SK-N-SH (cell line): ENCODE measurements around the gene SSUH2. TPM values are rescaled to one million over a fixed set of nuclear protein-coding genes. Genes with fewer than 3 reads are reported as not detected.

Experiments used
- CTCF ChIA-PET: fragments of 300-600, 350-600 bp; formaldehyde crosslinking; extraction: SDS; loops from one replicate; lab custom pipeline; 2021; lab: Yijun Ruan, JAX
- POLR2A ChIA-PET: fragments of 350-600 bp; sonication (Branson Sonifier 250); formaldehyde crosslinking; extraction: SDS; loops from one replicate; lab custom pipeline; 2020; ENCODE audit warnings: antibody characterized with exemption, inconsistent platforms; lab: Yijun Ruan, JAX
- DNase-seq: peaks from one replicate; pipeline ENCODE4 v3.0.0; 2012
- H2AFZ ChIP-seq: fragments of 200-600 bp; sonication (generic); 2 replicates; pipeline ENCODE4 v1.8.1; 2016; ENCODE audit warnings: antibody characterized with exemption, mild to moderate bottlenecking, low read depth
- H3F3A ChIP-seq: fragments of 200-600 bp; sonication (generic); replicated peaks from 2 replicates; pipeline ENCODE3; 2016; ENCODE audit warnings: antibody characterized with exemption, mild to moderate bottlenecking; ENCODE audit not compliant: insufficient read depth
- H3K27ac ChIP-seq, 2 experiments: fragments of 200-500 bp in 1 of 2; fragments of 200-600 bp in 1 of 2; sonication (Bioruptor generic) in 1 of 2; sonication (generic), shearing (Covaris generic) in 1 of 2; 2 replicates each; pipeline versions ENCODE4 v1.5.1 to v1.6.1; 2014 to 2016; ENCODE audit warnings: low read depth in 2 of 2, inconsistent platforms in 1 of 2, low read length in 1 of 2, mild to moderate bottlenecking in 1 of 2, mixed read lengths in 1 of 2
- H3K27me3 ChIP-seq: fragments of 200-600 bp; sonication (generic), shearing (Covaris generic); 2 replicates; pipeline ENCODE4 v1.6.1; 2016; ENCODE audit warnings: mixed run types; ENCODE audit not compliant: insufficient read depth
- H3K36me3 ChIP-seq, 2 experiments: fragments of 200-500 bp in 1 of 2; fragments of 200-600 bp in 1 of 2; sonication (Bioruptor generic) in 1 of 2; sonication (generic) in 1 of 2; replicated peaks in 1 of 2; 2 replicates each; pipeline versions ENCODE3 to v1.5.1; 2014 to 2016; ENCODE audit warnings: low read length in 1 of 2, mild to moderate bottlenecking in 1 of 2; ENCODE audit not compliant: insufficient read depth in 2 of 2, control insufficient read depth in 1 of 2
- H3K4me1 ChIP-seq, 2 experiments: fragments of 200-500 bp in 1 of 2; fragments of 200-600 bp in 1 of 2; sonication (Bioruptor generic) in 1 of 2; sonication (generic), shearing (Covaris generic) in 1 of 2; 2 replicates each; pipeline versions ENCODE4 v1.5.1 to v1.6.1; 2014 to 2016; ENCODE audit warnings: low read depth in 1 of 2, low read length in 1 of 2, mixed run types in 1 of 2; ENCODE audit not compliant: insufficient read depth in 2 of 2, control insufficient read depth in 1 of 2
- H3K4me2 ChIP-seq: fragments of 200-600 bp; sonication (generic), shearing (Covaris generic); 2 replicates; pipeline ENCODE4 v1.6.1; 2017; ENCODE audit warnings: mixed run types
- H3K4me3 ChIP-seq, 2 experiments: fragments of 200-500 bp in 1 of 2; fragments of 200-600 bp in 1 of 2; sonication (Bioruptor generic) in 1 of 2; sonication (generic), shearing (Covaris generic) in 1 of 2; 2 replicates each; pipeline versions ENCODE4 v1.5.1 to v1.8.1; 2014 to 2016; ENCODE audit warnings: low read depth in 2 of 2, inconsistent platforms in 1 of 2, low read length in 1 of 2, mild to moderate bottlenecking in 1 of 2, mixed read lengths in 1 of 2, moderate library complexity in 1 of 2
- H3K79me2 ChIP-seq: fragments of 200-600 bp; sonication (generic); 2 replicates; pipeline ENCODE4 v1.8.1; 2017; ENCODE audit warnings: mild to moderate bottlenecking; ENCODE audit not compliant: insufficient read depth
- H3K9ac ChIP-seq: fragments of 200-600 bp; sonication (generic); 2 replicates; pipeline ENCODE4 v1.6.1; 2017; ENCODE audit warnings: mixed run types
- H3K9me2 ChIP-seq: fragments of 200-600 bp; sonication (generic); 2 replicates; pipeline ENCODE4 v1.6.1; 2017; ENCODE audit warnings: mixed run types
- H3K9me3 ChIP-seq: fragments of 200-600 bp; sonication (generic); 2 replicates; pipeline ENCODE4 v1.6.1; 2017; ENCODE audit warnings: mixed run types, mild to moderate bottlenecking, moderate library complexity
- H4K20me1 ChIP-seq: fragments of 200-600 bp; sonication (generic); 2 replicates; pipeline ENCODE4 v1.6.1; 2017; ENCODE audit warnings: mild to moderate bottlenecking, mixed run types; ENCODE audit not compliant: insufficient read depth
- ELF1 ChIP-seq: IDR thresholded peaks from 2 replicates; pipeline ENCODE4 v1.4.0; 2012
- EZH2phosphoT487 ChIP-seq: fragments of 200-600 bp; sonication (generic); IDR thresholded peaks from 2 replicates; pipeline ENCODE4 v1.6.1; 2017; ENCODE audit warnings: low read depth, mixed run types, mild to moderate bottlenecking, antibody characterized with exemption, moderate library complexity, borderline replicate concordance
- GABPA ChIP-seq: IDR thresholded peaks from 2 replicates; pipeline ENCODE4 v1.4.0; 2012; ENCODE audit warnings: low read depth, mild to moderate bottlenecking
- GATA2 ChIP-seq: sonication (generic); formaldehyde crosslinking; IDR thresholded peaks from 2 replicates; pipeline ENCODE4 v1.5.0; 2020; ENCODE audit warnings: mild to moderate bottlenecking, missing genetic modification reagents
- IRF3 ChIP-seq: fragments of 150-350 bp; IDR thresholded peaks from 2 replicates; pipeline ENCODE4 v1.6.1; 2016; ENCODE audit warnings: mild to moderate bottlenecking, low read depth, low read length
- NRF1 ChIP-seq: IDR thresholded peaks from 2 replicates; pipeline ENCODE4 v1.6.1; 2012; ENCODE audit warnings: low read depth, mild to moderate bottlenecking, low read length
- POLR2AphosphoS5 ChIP-seq: IDR thresholded peaks from 2 replicates; pipeline ENCODE4 v1.6.1; 2012; ENCODE audit warnings: low read depth, low read length
- RCOR1 ChIP-seq: fragments of 150-350 bp; IDR thresholded peaks from 2 replicates; pipeline ENCODE4 v1.6.1; 2017; ENCODE audit warnings: antibody characterized with exemption, low read length
- REST ChIP-seq: IDR thresholded peaks from 2 replicates; pipeline ENCODE4 v1.6.1; 2012; ENCODE audit warnings: mild to moderate bottlenecking, low read depth, low read length, moderate library complexity
- RXRA ChIP-seq: IDR thresholded peaks from 2 replicates; pipeline ENCODE4 v1.4.0; 2012; ENCODE audit warnings: low read depth, mild to moderate bottlenecking, borderline replicate concordance
- SIN3A ChIP-seq: IDR thresholded peaks from 2 replicates; pipeline ENCODE4 v1.6.1; 2012; ENCODE audit warnings: low read depth, mild to moderate bottlenecking, low read length, moderate library complexity, borderline replicate concordance
- SMC3 ChIP-seq: IDR thresholded peaks from 2 replicates; pipeline ENCODE4 v1.6.1; 2012; ENCODE audit warnings: low read depth, low read length, improper control_type of control experiment
- USF1 ChIP-seq: IDR thresholded peaks from 2 replicates; pipeline ENCODE4 v1.4.0; 2012; ENCODE audit warnings: low read depth, borderline replicate concordance
- WGBS: methylation state at CpG from one replicate; pipeline ENCODE4 v1.1.6; 2017; ENCODE audit warnings: low lambda C conversion rate; 5-methylcytosine and 5-hydroxymethylcytosine counted together
- polyA plus RNA-seq, 3 experiments: library from polyadenylated mRNA; depleted of rRNA; stranded (reverse); fragments of >200 nt; gene quantifications; 2 replicates each; pipeline ENCODE4 v1.2.3, GENCODE V29; 2012

Gene SSUH2
- polyA plus RNA-seq, 1 of the 3 experiments (the other 2 are of a cell fraction), result 0.18 TPM

- Histone ChIP-seq H3K4me1 (peaks cover 12 to 54% of the 10 kb centered on the region in 2 experiments), H3K79me2 (no peaks in the 10 kb centered on the region), H3K27me3 (no peaks in the 10 kb centered on the region), H3K36me3 (no peaks in the 10 kb centered on the region), H3F3A (peaks cover 6% of the 10 kb centered on the region), H3K27ac (no peak overlapping the region; a peak in 1 of 4 replicates), H3K9ac (no peak overlapping the region), H3K4me2 (no peak overlapping the region), H3K9me2 (no peaks in the 10 kb centered on the region), H3K9me3 (no peaks in the 10 kb centered on the region), H2AFZ (no peak overlapping the region), H4K20me1 (no peaks in the 10 kb centered on the region), H3K4me3 (no peak overlapping the region)
- POLR2A ChIA-PET, result no interaction called here
- TF ChIP-seq IRF3 (no peak), ELF1 (no peak), USF1 (no peak), RCOR1 (no peak), GATA2 (CRISPR knock-in tag) (no peak), POLR2AphosphoS5 (no peak), GABPA (no peak), SIN3A (no peak), EZH2phosphoT487 (no peak)
- CTCF ChIA-PET, result interaction anchor here (1.0 to 2.2 kb wide), 3 partner anchors 18 to 123 kb away, joined by 3 to 4 read pairs (median 3); partner anchors contain the start of gene OXTR
- WGBS, result 79% methylated on average over 12 of the region's 14 CpGs
- no peak for DNase-seq
Observed at GRCh38 chr3:8646313-8646938, 1.8 kb upstream of the SSUH2 start.

- Histone ChIP-seq H3K9me2 (no peaks in the 10 kb centered on the region), H3K27me3 (no peaks in the 10 kb centered on the region), H3K36me3 (no peaks in the 10 kb centered on the region), H3K4me3 (no peak overlapping the region), H3K9me3 (no peaks in the 10 kb centered on the region), H3K79me2 (no peaks in the 10 kb centered on the region), H3K4me1 (peaks cover 5 to 49% of the 10 kb centered on the region in 2 experiments), H4K20me1 (no peaks in the 10 kb centered on the region), H3F3A (peaks cover 5% of the 10 kb centered on the region), H3K27ac (no peak overlapping the region), H3K9ac (no peak overlapping the region), H3K4me2 (no peak overlapping the region), H2AFZ (no peak overlapping the region)
- ChIA-PET POLR2A (no interaction called here), CTCF (interaction anchor here (0.7 to 2.3 kb wide), 4 partner anchors 23 to 204 kb away, joined by 3 to 6 read pairs (median 4); partner anchors contain the start of gene OXTR)
- 74% methylated on average over 4 of the region's 6 CpGs for WGBS
- DNase-seq, result no peak
- no peak for TF ChIP-seq SMC3
- TF ChIP-seq REST, result no peak
- TF ChIP-seq RXRA, result no peak
- no peak for TF ChIP-seq RCOR1
- TF ChIP-seq NRF1, result no peak
Observed at GRCh38 chr3:8645712-8646111, 1.1 kb upstream of the SSUH2 start.
